ENCODE data around the gene GHRH.

The GHRH gene

DNA sequence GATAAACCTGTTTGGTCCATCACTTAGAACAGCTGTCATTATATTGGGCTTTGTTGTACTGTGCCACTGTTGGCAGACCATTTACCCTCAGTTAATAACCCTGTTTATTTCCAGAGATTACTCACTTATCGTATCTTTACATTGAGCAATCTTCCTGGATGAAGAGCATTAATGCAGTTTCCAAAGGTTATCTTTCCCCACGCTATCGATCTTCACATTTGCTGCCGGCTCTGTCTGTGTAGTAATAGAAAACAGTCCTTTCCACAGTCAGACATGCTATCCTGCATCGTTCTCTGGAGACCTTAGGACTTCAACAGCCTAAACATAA is 27.4 kb downstream of the GHRH start:
- H2AFZ ChIP-seq (ENCODE audit: low read depth, low read length) = no peak overlapping the region
- H3K4me3 ChIP-seq (ENCODE audit: low read length) = no peak overlapping the region
- no peaks in the 10 kb centered on the region for H3K4me1 ChIP-seq (ENCODE audit: low read length)
- H3K79me2 ChIP-seq (ENCODE audit: low read length) = no peaks in the 10 kb centered on the region
- no peak overlapping the region for H3K9ac ChIP-seq (ENCODE audit: low read length)
- no peak overlapping the region for H3K4me2 ChIP-seq (ENCODE audit: low read length)
- no peaks in the 10 kb centered on the region for H3K9me3 ChIP-seq (ENCODE audit: insufficient read depth, low read length)
- no peaks in the 10 kb centered on the region for H4K20me1 ChIP-seq (ENCODE audit: insufficient read depth, low read length)
- no peak overlapping the region for H3K27ac ChIP-seq (ENCODE audit: low read length)
- TF ChIP-seq, protein P1, sequence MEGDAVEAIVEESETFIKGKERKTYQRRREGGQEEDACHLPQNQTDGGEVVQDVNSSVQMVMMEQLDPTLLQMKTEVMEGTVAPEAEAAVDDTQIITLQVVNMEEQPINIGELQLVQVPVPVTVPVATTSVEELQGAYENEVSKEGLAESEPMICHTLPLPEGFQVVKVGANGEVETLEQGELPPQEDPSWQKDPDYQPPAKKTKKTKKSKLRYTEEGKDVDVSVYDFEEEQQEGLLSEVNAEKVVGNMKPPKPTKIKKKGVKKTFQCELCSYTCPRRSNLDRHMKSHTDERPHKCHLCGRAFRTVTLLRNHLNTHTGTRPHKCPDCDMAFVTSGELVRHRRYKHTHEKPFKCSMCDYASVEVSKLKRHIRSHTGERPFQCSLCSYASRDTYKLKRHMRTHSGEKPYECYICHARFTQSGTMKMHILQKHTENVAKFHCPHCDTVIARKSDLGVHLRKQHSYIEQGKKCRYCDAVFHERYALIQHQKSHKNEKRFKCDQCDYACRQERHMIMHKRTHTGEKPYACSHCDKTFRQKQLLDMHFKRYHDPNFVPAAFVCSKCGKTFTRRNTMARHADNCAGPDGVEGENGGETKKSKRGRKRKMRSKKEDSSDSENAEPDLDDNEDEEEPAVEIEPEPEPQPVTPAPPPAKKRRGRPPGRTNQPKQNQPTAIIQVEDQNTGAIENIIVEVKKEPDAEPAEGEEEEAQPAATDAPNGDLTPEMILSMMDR (IDR thresholded peaks at IDR 0.05; ENCODE audit: low read depth, low read length) = no peak
- TF ChIP-seq EZH2phosphoT487 (IDR thresholded peaks at IDR 0.05; ENCODE audit: low read depth) = no peak
- H3K36me3 ChIP-seq (replicated peaks; ENCODE audit: low read depth, low read length) = peaks cover 90% of the 10 kb centered on the region
- no peaks in the 10 kb centered on the region for H3K27me3 ChIP-seq (ENCODE audit: low read depth, low read length)

- H3K4me3 ChIP-seq (ENCODE audit: low read length) = no peak overlapping the region
- H3K27me3 ChIP-seq (ENCODE audit: low read depth, low read length) = no peaks in the 10 kb centered on the region
- no peak overlapping the region for H3K4me2 ChIP-seq (ENCODE audit: low read length)
- no peak overlapping the region for H3K9ac ChIP-seq (ENCODE audit: low read length)
- TF ChIP-seq, protein P1 (IDR thresholded peaks at IDR 0.05; ENCODE audit: low read depth, low read length) = no peak
- no peak for TF ChIP-seq EZH2phosphoT487 (IDR thresholded peaks at IDR 0.05; ENCODE audit: low read depth)
- no peaks in the 10 kb centered on the region for H3K79me2 ChIP-seq (ENCODE audit: low read length)
- H4K20me1 ChIP-seq (ENCODE audit: insufficient read depth, low read length) = no peaks in the 10 kb centered on the region
- no peak overlapping the region for H3K27ac ChIP-seq (ENCODE audit: low read length)
- H2AFZ ChIP-seq (ENCODE audit: low read depth, low read length) = no peak overlapping the region
- no peaks in the 10 kb centered on the region for H3K4me1 ChIP-seq (ENCODE audit: low read length)
- peaks cover 90% of the 10 kb centered on the region for H3K36me3 ChIP-seq (replicated peaks; ENCODE audit: low read depth, low read length)
- no peaks in the 10 kb centered on the region for H3K9me3 ChIP-seq (ENCODE audit: insufficient read depth, low read length)
Measured at GRCh38 chr20:37233548-37234253, 27.9 kb downstream of the GHRH start.

- Histone ChIP-seq H3K27ac (ENCODE audit: low read length) (no peak overlapping the region), H3K79me2 (ENCODE audit: low read length) (no peaks in the 10 kb centered on the region), H2AFZ (ENCODE audit: low read depth, low read length) (no peak overlapping the region), H3K36me3 (replicated peaks; ENCODE audit: low read depth, low read length) (peaks cover 90% of the 10 kb centered on the region), H3K4me3 (ENCODE audit: low read length) (no peak overlapping the region), H3K27me3 (ENCODE audit: low read depth, low read length) (no peaks in the 10 kb centered on the region), H3K4me2 (ENCODE audit: low read length) (no peak overlapping the region), H3K9me3 (ENCODE audit: insufficient read depth, low read length) (no peaks in the 10 kb centered on the region), H4K20me1 (ENCODE audit: insufficient read depth, low read length) (no peaks in the 10 kb centered on the region), H3K4me1 (ENCODE audit: low read length) (no peaks in the 10 kb centered on the region), H3K9ac (ENCODE audit: low read length) (no peak overlapping the region)
- TF ChIP-seq, protein P1 (IDR thresholded peaks at IDR 0.05; ENCODE audit: low read depth, low read length) = no peak
Measured at GRCh38 chr20:37231947-37232630, 29.5 kb downstream of the GHRH start.

GRCh38 chr20:37230200-37230599 is 31.4 kb downstream of the GHRH start:
- Histone ChIP-seq H3K4me2 (ENCODE audit: low read length) (no peak overlapping the region), H3K27ac (ENCODE audit: low read length) (no peak overlapping the region)

More at GRCh38 chr20:37230200-37230599, 31.4 kb downstream of the GHRH start:
- H3K9ac ChIP-seq (ENCODE audit: low read length) = no peak overlapping the region
- H3K4me3 ChIP-seq (ENCODE audit: low read length) = no peak overlapping the region
- peaks cover 88% of the 10 kb centered on the region for H3K36me3 ChIP-seq (replicated peaks; ENCODE audit: low read depth, low read length)
- H3K27me3 ChIP-seq (ENCODE audit: low read depth, low read length) = no peaks in the 10 kb centered on the region
- H2AFZ ChIP-seq (ENCODE audit: low read depth, low read length) = no peak overlapping the region
- no peaks in the 10 kb centered on the region for H3K4me1 ChIP-seq (ENCODE audit: low read length)
- TF ChIP-seq EZH2phosphoT487 (IDR thresholded peaks at IDR 0.05; ENCODE audit: low read depth) = no peak
- TF ChIP-seq, protein P1 (IDR thresholded peaks at IDR 0.05; ENCODE audit: low read depth, low read length) = no peak
- H3K9me3 ChIP-seq (ENCODE audit: insufficient read depth, low read length) = no peaks in the 10 kb centered on the region
- no peaks in the 10 kb centered on the region for H4K20me1 ChIP-seq (ENCODE audit: insufficient read depth, low read length)
- H3K79me2 ChIP-seq (ENCODE audit: low read length) = no peaks in the 10 kb centered on the region
